ENCODE data around the gene TEX11.
"Not testable (repeated sequence)": the region's sequence is repeated elsewhere in the genome, so short reads cannot be mapped to it uniquely, and the experiment has no call there.

TEX11 gene

DNA sequence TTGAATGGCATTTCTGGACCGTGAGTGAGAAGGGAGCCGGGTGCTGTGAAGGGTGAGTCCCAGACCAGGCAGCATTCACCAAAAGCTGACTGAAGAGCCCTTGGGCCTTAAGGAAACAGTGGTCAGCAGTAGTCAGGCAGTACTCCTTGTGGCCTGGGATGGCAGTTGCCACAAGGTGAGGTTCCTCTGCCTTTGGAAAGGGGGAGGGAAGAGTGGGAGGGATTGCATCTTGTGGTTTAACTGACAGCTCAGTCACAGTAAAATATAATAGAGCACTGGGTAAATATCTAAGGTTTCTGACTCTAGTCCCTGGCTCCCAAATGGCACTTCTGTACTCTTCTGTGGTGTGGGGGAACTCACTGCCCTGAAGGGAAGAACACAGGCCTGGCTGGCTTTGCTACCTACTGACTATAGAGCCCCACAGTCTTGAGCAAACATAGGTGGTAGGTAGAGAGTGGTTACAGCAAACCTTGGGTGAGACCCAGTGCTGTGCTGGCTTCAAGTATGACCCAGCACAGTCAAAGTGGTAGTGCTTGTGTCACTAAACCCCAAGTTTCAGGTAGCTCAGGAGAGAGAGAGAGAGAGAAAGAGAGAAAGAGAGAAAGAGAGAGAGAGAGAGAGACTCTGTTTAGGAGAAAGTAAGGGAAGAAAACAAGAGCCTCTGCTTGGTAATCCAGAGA, 154.2 kb downstream of the TEX11 start:
- DNase-seq, result no peak

DNA sequence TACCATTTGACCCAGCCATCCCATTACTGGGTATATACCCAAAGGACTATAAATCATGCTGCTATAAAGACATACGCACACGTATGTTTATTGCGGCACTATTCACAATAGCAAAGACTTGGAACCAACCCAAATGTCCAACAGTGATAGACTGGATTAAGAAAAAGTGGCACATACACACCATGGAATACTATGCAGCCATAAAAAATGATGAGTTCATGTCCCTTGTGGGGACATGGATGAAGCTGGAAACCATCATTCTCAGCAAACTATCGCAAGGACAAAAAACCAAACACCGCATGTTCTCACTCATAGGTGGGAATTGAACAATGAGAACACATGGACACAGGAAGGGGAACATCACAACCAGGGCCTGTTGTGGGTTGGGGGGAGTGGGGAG, 174.7 kb downstream of the TEX11 start:
- DNase-seq, result not testable (repeated sequence)

GRCh38 chrX:70727961-70728360, 180.6 kb downstream of the TEX11 start:
- DNase-seq, result not testable (repeated sequence)

DNA sequence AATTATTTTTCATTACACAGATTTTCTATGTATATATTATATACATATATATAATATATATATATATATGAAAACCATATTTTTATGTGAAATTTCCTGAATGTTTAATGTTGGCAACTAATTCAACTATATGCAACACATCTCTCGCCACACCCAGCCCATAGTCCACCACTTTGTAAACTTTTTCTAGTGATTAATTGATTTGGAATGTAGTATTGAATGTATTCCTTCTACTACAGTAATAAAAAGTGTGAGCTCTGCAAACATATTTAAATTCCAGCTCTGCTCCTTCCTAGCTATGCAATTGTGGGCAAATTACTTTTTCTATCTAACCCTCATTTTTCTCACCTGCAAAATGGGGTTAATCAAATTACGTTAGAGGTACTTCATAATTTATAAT, 187.8 kb downstream of the TEX11 start:
- no peak for DNase-seq

DNA sequence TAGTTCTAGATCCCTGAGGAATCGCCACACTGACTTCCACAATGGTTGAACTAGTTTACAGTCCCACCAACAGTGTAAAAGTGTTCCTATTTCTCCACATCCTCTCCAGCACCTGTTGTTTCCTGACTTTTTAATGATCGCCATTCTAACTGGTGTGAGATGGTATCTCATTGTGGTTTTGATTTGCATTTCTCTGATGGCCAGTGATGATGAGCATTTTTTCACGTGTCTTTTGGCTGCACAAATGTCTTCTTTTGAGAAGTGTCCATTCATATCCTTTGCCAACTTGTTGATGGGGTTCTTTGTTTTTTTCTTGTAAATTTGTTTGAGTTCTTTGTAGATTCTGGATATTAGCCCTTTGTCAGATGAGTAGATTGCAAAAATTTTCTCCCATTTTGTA, 197.2 kb downstream of the TEX11 start:
- DNase-seq, result not testable (repeated sequence)

- DNase-seq, result no peak
Measured at GRCh38 chrX:70694339-70695122, 214.0 kb downstream of the TEX11 start.

DNA sequence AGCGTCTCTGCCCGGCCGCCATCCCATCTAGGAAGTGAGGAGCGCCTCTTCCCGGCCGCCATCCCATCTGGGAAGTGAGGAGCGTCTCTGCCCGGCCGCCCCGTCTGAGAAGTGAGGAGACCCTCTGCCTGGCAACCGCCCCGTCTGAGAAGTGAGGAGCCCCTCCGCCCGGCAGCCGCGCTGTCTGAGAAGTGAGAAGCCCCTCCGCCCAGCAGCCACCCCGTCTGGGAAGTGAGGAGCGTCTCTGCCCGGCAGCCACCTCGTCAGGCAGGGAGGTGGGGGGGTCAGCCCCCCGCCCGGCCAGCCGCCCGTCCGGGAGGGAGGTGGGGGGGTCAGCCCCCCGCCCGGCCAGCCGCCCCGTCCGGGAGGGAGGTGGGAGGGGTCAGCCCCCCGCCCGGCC, 229.1 kb downstream of the TEX11 start:
- DNase-seq, result not testable (repeated sequence)

DNA sequence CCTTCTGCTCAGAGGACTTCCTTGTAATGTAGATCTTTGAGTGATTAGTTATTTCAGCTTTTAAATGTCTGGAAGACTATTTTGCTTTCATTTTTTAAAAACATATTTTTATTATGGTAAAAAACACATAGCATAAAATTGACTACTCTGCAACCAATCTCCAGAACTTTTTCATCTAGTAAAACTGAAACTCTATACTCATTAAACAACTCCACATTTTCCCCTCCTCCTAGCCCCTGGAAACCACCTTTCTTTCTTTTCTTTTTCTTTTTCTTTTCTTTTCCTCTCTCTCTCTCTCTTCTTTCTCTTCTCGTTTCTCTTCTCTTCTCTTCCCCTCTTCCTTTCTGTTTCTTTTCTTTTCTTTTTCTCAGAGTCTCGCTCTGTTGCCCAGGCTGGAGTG, 233.2 kb downstream of the TEX11 start:
- no peak for DNase-seq

- DNase-seq, result no peak
Measured at GRCh38 chrX:70672326-70672725, 236.2 kb downstream of the TEX11 start.

DNA sequence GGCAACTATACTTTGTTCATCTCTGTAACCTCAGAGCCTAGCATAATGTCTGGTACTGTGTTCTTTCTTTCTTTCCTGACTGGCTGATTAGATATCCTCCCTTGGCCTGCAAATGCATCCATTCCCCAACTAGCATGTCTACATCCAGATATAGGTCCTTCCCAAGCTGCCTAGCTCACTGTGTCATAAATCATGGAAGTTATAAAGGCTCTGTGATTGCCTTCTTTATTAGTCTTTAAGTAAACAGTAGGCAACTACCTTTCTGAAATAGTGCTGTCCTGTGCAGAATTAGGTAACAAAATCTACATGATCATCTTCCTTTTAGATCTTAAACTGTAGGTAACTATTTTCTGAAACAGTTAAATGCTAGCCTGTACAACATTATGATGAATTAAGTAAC, 239.4 kb downstream of the TEX11 start:
- no peak for DNase-seq

- no peak for DNase-seq
Measured at GRCh38 chrX:70664726-70665125, 243.8 kb downstream of the TEX11 start.

GRCh38 chrX:70661124-70661523, 247.4 kb downstream of the TEX11 start:
- not testable (repeated sequence) for DNase-seq

DNA sequence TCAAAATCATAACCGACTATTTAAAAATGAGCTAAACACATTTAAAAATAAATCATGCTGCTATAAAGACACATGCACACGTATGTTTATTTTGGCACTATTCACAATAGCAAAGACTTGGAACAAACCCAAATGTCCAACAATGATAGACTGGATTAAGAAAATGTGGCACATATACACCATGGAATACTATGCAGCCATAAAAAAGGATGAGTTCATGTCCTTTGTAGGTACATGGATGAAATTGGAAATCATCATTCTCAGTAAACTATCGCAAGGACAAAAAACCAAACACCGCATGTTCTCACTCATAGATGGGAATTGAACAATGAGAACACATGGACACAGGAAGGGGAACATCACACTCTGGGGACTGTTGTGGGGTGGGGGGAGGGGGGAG, 251.0 kb downstream of the TEX11 start:
- DNase-seq, result not testable (repeated sequence)

DNA sequence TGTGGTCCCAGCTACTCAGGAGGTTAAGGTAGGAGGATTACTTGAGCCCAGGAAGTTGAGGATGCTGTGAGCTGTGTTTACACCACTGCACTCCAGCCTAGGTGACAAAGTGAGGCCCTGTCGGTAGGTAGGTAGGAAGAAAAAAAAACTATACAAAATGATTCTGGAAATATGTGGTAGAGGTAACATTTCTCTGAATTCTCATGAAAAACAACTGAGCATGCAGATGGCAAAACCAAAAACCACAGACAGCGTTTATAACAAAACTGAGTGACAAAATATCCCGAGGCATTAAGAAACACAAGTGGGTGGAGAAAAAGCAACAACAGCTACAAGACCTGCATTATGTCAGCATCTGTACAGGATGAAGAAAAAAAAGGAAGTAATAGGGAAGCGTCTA, 252.2 kb downstream of the TEX11 start:
- DNase-seq, result no peak

GRCh38 chrX:70647910-70648309, 260.6 kb downstream of the TEX11 start:
- not testable (repeated sequence) for DNase-seq

DNA sequence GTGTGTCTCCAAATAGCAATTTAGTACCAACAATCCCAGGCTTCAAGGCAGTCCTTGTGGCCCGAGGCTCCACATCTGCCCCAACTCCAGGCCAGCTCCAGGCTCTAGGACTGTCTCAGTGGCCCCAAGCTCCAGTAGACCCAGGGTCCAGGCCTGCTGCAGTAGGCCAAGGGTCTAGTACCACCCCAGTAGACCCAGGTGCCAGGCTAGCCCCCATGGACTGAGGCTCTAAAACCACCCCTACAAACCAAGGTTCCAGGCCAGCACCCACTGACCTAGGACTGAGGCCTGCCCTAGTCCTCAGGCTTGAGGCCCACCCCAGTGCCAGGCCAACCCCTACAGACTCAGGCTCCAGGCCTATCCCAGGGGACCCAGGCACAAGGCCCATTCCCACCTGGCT, 272.3 kb downstream of the TEX11 start:
- DNase-seq, result no peak

DNA sequence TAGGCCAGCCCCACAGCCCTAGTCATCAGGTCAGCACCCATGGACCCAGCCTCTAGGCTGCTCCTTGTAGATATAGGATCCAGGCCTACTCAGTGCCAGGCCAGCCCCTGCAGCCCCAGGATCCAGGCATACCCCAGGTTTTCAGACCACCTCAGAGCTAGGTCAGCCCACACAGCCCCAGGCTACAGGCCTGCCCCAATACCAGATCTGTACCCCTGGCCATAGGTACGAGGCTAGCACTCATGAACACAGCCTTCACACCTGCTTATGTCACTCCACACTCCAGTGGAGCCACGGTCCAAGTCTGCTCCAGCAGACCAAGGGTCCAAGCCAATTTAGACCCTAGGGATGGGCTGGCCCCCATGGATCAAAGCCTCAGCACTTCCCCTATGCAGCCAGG, 272.8 kb downstream of the TEX11 start:
- DNase-seq, result no peak

DNA sequence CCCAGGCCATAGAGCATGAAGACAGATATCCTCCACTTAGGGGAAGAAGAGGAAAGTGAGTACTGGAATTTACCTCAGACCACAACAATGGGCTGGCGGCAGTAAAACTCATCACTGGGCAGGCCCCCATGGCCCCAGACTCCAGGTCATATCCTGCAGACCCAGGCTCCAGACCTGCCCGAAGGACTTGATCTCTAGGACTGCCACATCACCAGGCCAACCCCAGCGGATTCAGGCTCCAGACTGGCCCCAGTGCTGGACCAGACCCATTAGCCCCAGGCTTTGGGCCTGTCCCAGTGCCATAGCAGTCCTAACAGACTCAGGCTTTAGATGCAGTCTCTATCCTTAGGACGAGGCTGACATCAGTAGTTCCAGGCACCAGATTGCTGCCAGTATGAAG, 273.3 kb downstream of the TEX11 start:
- DNase-seq, result no peak

DNA sequence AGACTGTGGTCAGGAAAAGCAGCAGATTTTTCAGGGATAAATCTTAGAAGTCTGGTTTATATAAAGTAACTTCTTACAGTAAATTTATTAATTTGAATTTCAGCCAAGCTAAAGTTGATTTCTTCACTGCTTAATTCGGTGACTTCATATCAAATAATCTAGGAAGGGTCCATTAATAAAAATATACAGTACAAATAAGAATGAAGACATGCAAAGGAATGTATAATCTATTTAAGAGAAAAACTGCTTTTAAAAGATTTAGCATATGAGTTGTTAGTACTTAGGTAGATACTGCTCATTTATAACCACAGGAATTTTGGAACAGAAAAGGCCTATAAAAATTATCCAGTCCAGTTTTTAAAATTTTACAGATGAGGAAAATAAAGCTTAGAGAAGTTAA, 286.8 kb downstream of the TEX11 start:
- no peak for DNase-seq

DNA sequence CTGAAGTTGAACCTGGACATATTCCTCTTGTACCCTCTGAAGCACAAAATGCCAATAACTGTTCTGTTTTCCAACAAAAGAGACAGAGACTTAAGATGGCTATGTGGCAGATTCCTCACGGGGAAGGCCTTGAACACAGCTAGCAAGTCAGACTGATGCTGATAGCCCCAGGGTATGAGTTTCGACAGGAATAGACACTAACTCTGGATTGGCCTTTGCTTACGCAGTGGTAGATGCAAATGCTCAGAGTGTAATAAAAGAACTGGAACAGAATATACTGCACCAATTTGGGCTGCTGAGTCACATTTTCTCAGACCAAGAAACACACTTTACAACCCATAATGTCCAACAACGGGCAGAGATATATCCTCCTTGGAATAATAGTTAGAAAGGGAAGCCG, 290.0 kb downstream of the TEX11 start:
- no peak for DNase-seq

GRCh38 chrX:70613295-70613694, 295.2 kb downstream of the TEX11 start:
- no peak for DNase-seq

DNA sequence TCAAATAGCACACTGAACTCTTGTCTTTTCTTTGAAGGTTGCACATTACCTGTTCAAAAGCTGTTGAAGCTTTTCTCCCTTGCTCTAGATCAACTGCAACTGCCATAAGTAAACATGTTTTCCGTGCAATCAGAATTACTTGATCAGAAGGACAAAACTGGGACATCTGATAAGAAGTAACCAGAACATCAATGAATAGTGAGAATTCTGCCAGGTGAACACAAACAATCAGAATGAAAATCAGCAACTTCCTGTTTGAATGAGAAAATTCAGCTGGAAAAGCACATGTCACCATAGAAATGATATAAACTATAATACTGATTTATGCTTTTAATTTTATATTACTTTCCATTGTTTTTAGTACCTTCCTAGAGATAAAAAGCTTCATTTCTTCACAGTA, 303.2 kb downstream of the TEX11 start:
- no peak for DNase-seq

DNA sequence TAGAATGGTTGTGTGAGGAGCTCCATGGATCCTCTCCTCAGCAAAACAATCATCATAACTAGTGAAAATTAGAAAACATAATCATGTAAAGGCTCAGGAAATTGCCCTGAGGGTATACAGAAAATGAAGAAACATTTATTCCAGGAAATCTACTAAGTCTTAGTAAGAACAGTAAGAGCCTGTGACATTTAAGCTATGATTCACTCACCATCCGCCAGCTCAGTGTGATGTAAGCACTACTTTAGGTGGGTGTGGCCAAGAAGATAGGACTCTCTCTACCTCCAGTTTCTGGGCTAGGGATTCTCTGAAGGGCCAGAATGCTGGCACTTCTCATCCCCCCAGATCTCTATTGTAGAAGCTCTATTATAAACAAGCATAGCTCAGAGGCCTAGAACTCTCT, 316.4 kb downstream of the TEX11 start:
- DNase-seq, result no peak

- DNase-seq, result not testable (repeated sequence)
Measured at GRCh38 chrX:70587158-70587557, 321.4 kb downstream of the TEX11 start.

GRCh38 chrX:70577442-70577841, 331.1 kb downstream of the TEX11 start:
- DNase-seq, result no peak

All from activated CD8-positive, alpha-beta memory T cell treated with anti-CD3 and anti-CD28 coated beads for 24 hours (primary cell).